H1 (cell line): ENCODE data around the gene MRPL20. TPM values are rescaled to one million over a fixed set of nuclear protein-coding genes. Genes with fewer than 3 reads are reported as not detected.

Experiments
- polyA plus RNA-seq, 7 experiments: library from polyadenylated mRNA; depleted of rRNA in 3 of 7; stranded (reverse) in 5 of 7; unstranded in 2 of 7; fragments of >200 nt in 5 of 7; fragments of 200-250 nt in 2 of 7; gene quantifications; 1 replicate in 5 of 7; 2 replicates in 1 of 7; 4 replicates in 1 of 7; pipeline versions ENCODE4 v1.2.1 to v1.2.3, GENCODE V29; 2011 to 2013; ENCODE audit warnings: missing spikeins in 2 of 7, mixed read lengths in 2 of 7
- total RNA-seq: library from RNA; stranded (reverse); fragmentation: NEBNext Ultra II Directional; extraction: Animal tissue kit (Norgen Biotek cat#: 25700); gene quantifications from 2 replicates; pipeline ENCODE4 v1.2.1, GENCODE V29; 2021

The MRPL20 gene
- total and polyA plus RNA-seq, 2 of the 8 experiments (the other 6 are each of a cell fraction or from before 2014, with no cell fraction given): 126 to 151 TPM

Other genes starting within 250 kb of the MRPL20 start
- gene TTLL10, start 233.4 kb downstream of the MRPL20 start, total RNA-seq: 1.6 and 1.7 TPM in 2 replicates
- 1.1 and 2.0 TPM in 2 replicates for gene TTLL10, start 233.4 kb downstream of the MRPL20 start, polyA plus RNA-seq (2011; rRNA removed)
- gene TNFRSF18, start 200.7 kb downstream of the MRPL20 start, total RNA-seq: 0.92 and 1.5 TPM in 2 replicates
- 2.5 and 2.7 TPM in 2 replicates for gene TNFRSF18, start 200.7 kb downstream of the MRPL20 start, polyA plus RNA-seq (2011; rRNA removed)
- not detected in 2 replicates for gene TNFRSF4, start 193.1 kb downstream of the MRPL20 start, total RNA-seq
- gene TNFRSF4, start 193.1 kb downstream of the MRPL20 start, polyA plus RNA-seq (2011; rRNA removed): 0.06 TPM in 1 of 2 replicates, not detected in the other
- 72.2 and 75.6 TPM in 2 replicates for gene SDF4, start 175.3 kb downstream of the MRPL20 start, total RNA-seq
- gene SDF4, start 175.3 kb downstream of the MRPL20 start, polyA plus RNA-seq (2011; rRNA removed): 45.5 and 69.8 TPM in 2 replicates
- gene B3GALT6, start 175.1 kb downstream of the MRPL20 start, total RNA-seq: 18.2 and 18.4 TPM in 2 replicates
- gene B3GALT6, start 175.1 kb downstream of the MRPL20 start, polyA plus RNA-seq (2011; rRNA removed): 20.4 and 23.1 TPM in 2 replicates
- 3.7 and 4.9 TPM in 2 replicates for gene C1QTNF12, start 160.6 kb downstream of the MRPL20 start, total RNA-seq
- gene C1QTNF12, start 160.6 kb downstream of the MRPL20 start, polyA plus RNA-seq (2011; rRNA removed): 2.1 and 4.8 TPM in 2 replicates
- gene UBE2J2, start 133.4 kb downstream of the MRPL20 start, total RNA-seq: 67.2 and 67.9 TPM in 2 replicates
- gene UBE2J2, start 133.4 kb downstream of the MRPL20 start, polyA plus RNA-seq (2011; rRNA removed): 33.6 and 47.3 TPM in 2 replicates
- gene SCNN1D, start 126.9 kb downstream of the MRPL20 start, total RNA-seq: 0.90 and 1.2 TPM in 2 replicates
- 2.5 and 4.1 TPM in 2 replicates for gene SCNN1D, start 126.9 kb downstream of the MRPL20 start, polyA plus RNA-seq (2011; rRNA removed)
- gene ACAP3, start 99.4 kb downstream of the MRPL20 start, total RNA-seq: 26.5 and 28.3 TPM in 2 replicates
- gene ACAP3, start 99.4 kb downstream of the MRPL20 start, polyA plus RNA-seq (2011; rRNA removed): 14.8 and 30.0 TPM in 2 replicates
- gene PUSL1, start 98.7 kb downstream of the MRPL20 start, total RNA-seq: 38.8 and 40.1 TPM in 2 replicates
- gene PUSL1, start 98.7 kb downstream of the MRPL20 start, polyA plus RNA-seq (2011; rRNA removed): 87.4 and 108 TPM in 2 replicates
- 113 and 116 TPM in 2 replicates for gene INTS11, start 82.6 kb downstream of the MRPL20 start, total RNA-seq
- gene INTS11, start 82.6 kb downstream of the MRPL20 start, polyA plus RNA-seq (2011; rRNA removed): 243 and 324 TPM in 2 replicates
- gene CPTP, start 82.5 kb downstream of the MRPL20 start, total RNA-seq: 10.6 and 13.3 TPM in 2 replicates
- 8.1 and 13.4 TPM in 2 replicates for gene CPTP, start 82.5 kb downstream of the MRPL20 start, polyA plus RNA-seq (2011; rRNA removed)
- 0.11 and 0.19 TPM in 2 replicates for gene TAS1R3, start 76.0 kb downstream of the MRPL20 start, total RNA-seq
- 0.03 and 0.16 TPM in 2 replicates for gene TAS1R3, start 76.0 kb downstream of the MRPL20 start, polyA plus RNA-seq (2011; rRNA removed)
- gene DVL1, start 57.9 kb downstream of the MRPL20 start, total RNA-seq: 56.0 and 58.9 TPM in 2 replicates
- 39.4 and 59.8 TPM in 2 replicates for gene DVL1, start 57.9 kb downstream of the MRPL20 start, polyA plus RNA-seq (2011; rRNA removed)
- gene MXRA8, start 48.7 kb downstream of the MRPL20 start, total RNA-seq: 10.0 and 10.5 TPM in 2 replicates
- 17.2 and 35.4 TPM in 2 replicates for gene MXRA8, start 48.7 kb downstream of the MRPL20 start, polyA plus RNA-seq (2011; rRNA removed)
- gene AURKAIP1, start 32.1 kb downstream of the MRPL20 start, total RNA-seq: 194 TPM in 2 replicates
- gene AURKAIP1, start 32.1 kb downstream of the MRPL20 start, polyA plus RNA-seq (2011; rRNA removed): 87.8 and 138 TPM in 2 replicates
- 120 TPM in 2 replicates for gene CCNL2, start 8.0 kb downstream of the MRPL20 start, total RNA-seq
- 79.8 and 121 TPM in 2 replicates for gene CCNL2, start 8.0 kb downstream of the MRPL20 start, polyA plus RNA-seq (2011; rRNA removed)
- gene ANKRD65, start 14.0 kb upstream of the MRPL20 start, total RNA-seq: 1.8 and 2.2 TPM in 2 replicates
- 1.7 and 2.0 TPM in 2 replicates for gene ANKRD65, start 14.0 kb upstream of the MRPL20 start, polyA plus RNA-seq (2011; rRNA removed)
- 36.6 and 42.0 TPM in 2 replicates for gene VWA1, start 28.4 kb upstream of the MRPL20 start, total RNA-seq
- 16.0 and 19.5 TPM in 2 replicates for gene VWA1, start 28.4 kb upstream of the MRPL20 start, polyA plus RNA-seq (2011; rRNA removed)
- gene ATAD3C, start 42.4 kb upstream of the MRPL20 start, total RNA-seq: 1.3 and 2.0 TPM in 2 replicates
- gene ATAD3C, start 42.4 kb upstream of the MRPL20 start, polyA plus RNA-seq (2011; rRNA removed): 2.7 and 2.8 TPM in 2 replicates
- gene ATAD3B, start 64.5 kb upstream of the MRPL20 start, total RNA-seq: 63.0 and 64.4 TPM in 2 replicates
- gene ATAD3B, start 64.5 kb upstream of the MRPL20 start, polyA plus RNA-seq (2011; rRNA removed): 31.3 and 43.9 TPM in 2 replicates
- 63.7 and 64.7 TPM in 2 replicates for gene ATAD3A, start 104.9 kb upstream of the MRPL20 start, total RNA-seq
- gene ATAD3A, start 104.9 kb upstream of the MRPL20 start, polyA plus RNA-seq (2011; rRNA removed): 28.3 and 46.7 TPM in 2 replicates
- 3.6 and 6.6 TPM in 2 replicates for gene TMEM240, start 133.3 kb upstream of the MRPL20 start, total RNA-seq
- 5.7 and 7.6 TPM in 2 replicates for gene TMEM240, start 133.3 kb upstream of the MRPL20 start, polyA plus RNA-seq (2011; rRNA removed)
- 165 and 170 TPM in 2 replicates for gene SSU72, start 167.6 kb upstream of the MRPL20 start, total RNA-seq
- gene SSU72, start 167.6 kb upstream of the MRPL20 start, polyA plus RNA-seq (2011; rRNA removed): 110 and 116 TPM in 2 replicates
- gene FNDC10, start 192.8 kb upstream of the MRPL20 start, total RNA-seq: 18.3 and 19.0 TPM in 2 replicates
- gene FNDC10, start 192.8 kb upstream of the MRPL20 start, polyA plus RNA-seq (2011; rRNA removed): 21.8 and 40.0 TPM in 2 replicates
- 56.5 and 60.0 TPM in 2 replicates for gene MIB2, start 208.2 kb upstream of the MRPL20 start, total RNA-seq
- gene MIB2, start 208.2 kb upstream of the MRPL20 start, polyA plus RNA-seq (2011; rRNA removed): 32.5 and 71.1 TPM in 2 replicates
- 14.6 and 19.1 TPM in 2 replicates for gene MMP23B, start 224.9 kb upstream of the MRPL20 start, total RNA-seq
- 9.2 and 20.8 TPM in 2 replicates for gene MMP23B, start 224.9 kb upstream of the MRPL20 start, polyA plus RNA-seq (2011; rRNA removed)